WTC11 (cell line): ENCODE measurements around the gene MRPL39. TPM values are rescaled to one million over a fixed set of nuclear protein-coding genes. Genes with fewer than 3 reads are reported as not detected.

Source experiments
- ATAC-seq: fragments of 200-7000 bp; cut with Tn5 transposase; 2 replicates; pipeline ENCODE4 v1.10.0; 2021; ENCODE audit warnings: mild to moderate bottlenecking, moderate library complexity
- CTCF ChIA-PET: fragments of 300-600 bp; sonication (Branson Sonifier 250); formaldehyde crosslinking; loops from one replicate; lab custom pipeline; 2021; ENCODE audit warnings: antibody characterized with exemption; lab: Charles Lee
- POLR2A ChIA-PET: fragments of 350-600 bp; sonication (Branson Sonifier 250); formaldehyde crosslinking; loops from one replicate; lab custom pipeline; 2021; ENCODE audit warnings: antibody characterized with exemption; lab: Charles Lee
- DNase-seq: peaks from one replicate; pipeline ENCODE4 v3.0.0; 2021; ENCODE audit warnings: low spot score
- H3K27ac Mint-ChIP-seq: 2 replicates; pipeline ENCODE4 v1.8.0; 2021; ENCODE audit warnings: mixed read lengths
- H3K27me3 Mint-ChIP-seq: 2 replicates; pipeline ENCODE4 v1.8.0; 2021; ENCODE audit warnings: low read depth, mild to moderate bottlenecking, moderate library complexity, mixed read lengths
- H3K36me3 Mint-ChIP-seq: 2 replicates; pipeline ENCODE4 v1.8.0; 2021; ENCODE audit warnings: mixed read lengths
- H3K4me1 Mint-ChIP-seq: 2 replicates; pipeline ENCODE4 v1.8.0; 2022; ENCODE audit warnings: mixed read lengths
- H3K4me3 Mint-ChIP-seq: 2 replicates; pipeline ENCODE4 v1.8.0; 2021; ENCODE audit warnings: mild to moderate bottlenecking, moderate library complexity, mixed read lengths
- H3K9me3 Mint-ChIP-seq: 2 replicates; pipeline ENCODE4 v1.8.0; 2021; ENCODE audit warnings: mixed read lengths
- E2F4 ChIP-seq: sonication (generic); formaldehyde crosslinking; IDR thresholded peaks from 2 replicates; pipeline ENCODE4 v1.8.1; 2022; ENCODE audit warnings: low read depth, mild to moderate bottlenecking, moderate library complexity, missing genetic modification reagents, borderline replicate concordance
- ETV6 ChIP-seq: sonication (generic); formaldehyde crosslinking; IDR thresholded peaks from 2 replicates; pipeline ENCODE4 v1.8.1; 2022; ENCODE audit warnings: mild to moderate bottlenecking, missing genetic modification reagents
- FOXP1 ChIP-seq: sonication (generic); formaldehyde crosslinking; IDR thresholded peaks from 2 replicates; pipeline ENCODE4 v1.8.0; 2022; ENCODE audit warnings: missing genetic modification reagents, mild to moderate bottlenecking, moderate library complexity, borderline replicate concordance
- GRHL2 ChIP-seq: fragments of 250-450 bp; sonication (Bioruptor Pico); IDR thresholded peaks from 2 replicates; pipeline ENCODE4 v1.8.0; 2022; ENCODE audit warnings: mild to moderate bottlenecking, moderate library complexity; ENCODE audit not compliant: insufficient replicate concordance, severe bottlenecking
- GTF2I ChIP-seq: fragments of 250-450 bp; sonication (Bioruptor Pico); conservative IDR thresholded peaks from 2 replicates; pipeline ENCODE4 v1.4.0; 2021; ENCODE audit warnings: mild to moderate bottlenecking
- HMGXB4 ChIP-seq: sonication (generic); formaldehyde crosslinking; IDR thresholded peaks from 2 replicates; pipeline ENCODE4 v1.8.1; 2023; ENCODE audit warnings: mild to moderate bottlenecking, moderate library complexity, missing genetic modification reagents
- IRF1 ChIP-seq: sonication (generic); formaldehyde crosslinking; IDR thresholded peaks from 2 replicates; pipeline ENCODE4 v1.8.0; 2023; ENCODE audit warnings: missing genetic modification reagents
- MAX ChIP-seq: sonication (generic); formaldehyde crosslinking; IDR thresholded peaks from 2 replicates; pipeline ENCODE4 v1.8.0; 2022; ENCODE audit warnings: mild to moderate bottlenecking, missing genetic modification reagents
- RORB ChIP-seq: fragments of 250-450 bp; sonication (Bioruptor Pico); IDR thresholded peaks from 2 replicates; pipeline ENCODE4 v1.9.0; 2021; ENCODE audit warnings: mild to moderate bottlenecking
- SMAD4 ChIP-seq: sonication (generic); formaldehyde crosslinking; IDR thresholded peaks from 2 replicates; pipeline ENCODE4 v1.8.0; 2022; ENCODE audit warnings: mild to moderate bottlenecking, missing genetic modification reagents
- SOX15 ChIP-seq: fragments of 250-450 bp; sonication (Bioruptor Pico); IDR thresholded peaks from 2 replicates; pipeline ENCODE4 v1.9.0; 2021; ENCODE audit warnings: mild to moderate bottlenecking
- TCF7 ChIP-seq: sonication (generic); formaldehyde crosslinking; IDR thresholded peaks from 2 replicates; pipeline ENCODE4 v1.8.0; 2022; ENCODE audit warnings: mild to moderate bottlenecking, low read depth, missing genetic modification reagents, moderate library complexity
- TEAD1 ChIP-seq: sonication (generic); formaldehyde crosslinking; IDR thresholded peaks from 2 replicates; pipeline ENCODE4 v1.8.0; 2022; ENCODE audit warnings: mild to moderate bottlenecking, missing genetic modification reagents
- TP53 ChIP-seq: sonication (generic); formaldehyde crosslinking; IDR thresholded peaks from 2 replicates; pipeline ENCODE4 v1.8.1; 2023; ENCODE audit warnings: mild to moderate bottlenecking, missing genetic modification reagents
- USF1 ChIP-seq: sonication (generic); formaldehyde crosslinking; IDR thresholded peaks from 2 replicates; pipeline ENCODE4 v1.8.0; 2022; ENCODE audit warnings: mild to moderate bottlenecking, missing genetic modification reagents
- ZBTB43 ChIP-seq: sonication (generic); formaldehyde crosslinking; IDR thresholded peaks from 2 replicates; pipeline ENCODE4 v1.8.1; 2023; ENCODE audit warnings: mild to moderate bottlenecking, missing genetic modification reagents
- ZNF121 ChIP-seq: sonication (generic); formaldehyde crosslinking; IDR thresholded peaks from 2 replicates; pipeline ENCODE4 v1.8.0; 2023; ENCODE audit warnings: missing genetic modification reagents
- ZNF232 ChIP-seq: sonication (generic); formaldehyde crosslinking; IDR thresholded peaks from 2 replicates; pipeline ENCODE4 v1.8.0; 2022; ENCODE audit warnings: mild to moderate bottlenecking, missing genetic modification reagents
- ZNF317 ChIP-seq: sonication (generic); formaldehyde crosslinking; IDR thresholded peaks from 2 replicates; pipeline ENCODE4 v1.8.1; 2023; ENCODE audit warnings: low read depth, mild to moderate bottlenecking, moderate library complexity, missing genetic modification reagents, borderline replicate concordance
- ZNF396 ChIP-seq: fragments of 250-450 bp; sonication (Bioruptor Pico); IDR thresholded peaks from 2 replicates; pipeline ENCODE4 v1.8.0; 2021; ENCODE audit warnings: mild to moderate bottlenecking, moderate library complexity, borderline replicate concordance
- ZNF416 ChIP-seq: fragments of 250-450 bp; sonication (Bioruptor Pico); IDR thresholded peaks from 2 replicates; pipeline ENCODE4 v1.9.0; 2021; ENCODE audit warnings: mild to moderate bottlenecking, inconsistent platforms
- total RNA-seq: library from RNA; stranded (reverse); gene quantifications from 3 replicates; pipeline ENCODE4 v1.2.3, GENCODE V29; 2021

MRPL39 gene
- total RNA-seq, 1 experiment from 2014 or later, result 34.7 TPM

- ChIA-PET POLR2A (no interaction called here), CTCF (no interaction called here)
- no peak overlapping the region for H3K27ac Mint-ChIP-seq
- H3K4me1 Mint-ChIP-seq, result no peaks in the 10 kb centered on the region
- ATAC-seq (no peak), DNase-seq (no peak)
- peaks cover 5% of the 10 kb centered on the region for H3K9me3 Mint-ChIP-seq
- H3K36me3 Mint-ChIP-seq, result peaks cover 11% of the 10 kb centered on the region
- H3K4me3 Mint-ChIP-seq, result no peak overlapping the region
- no peaks in the 10 kb centered on the region for H3K27me3 Mint-ChIP-seq
- TF ChIP-seq MAX (CRISPR knock-in tag) (no peak), ZNF317 (CRISPR knock-in tag) (no peak), GTF2I (no peak), FOXP1 (CRISPR knock-in tag) (no peak), ZNF396 (no peak), E2F4 (CRISPR knock-in tag) (no peak), IRF1 (CRISPR knock-in tag) (no peak), TEAD1 (CRISPR knock-in tag) (no peak), USF1 (CRISPR knock-in tag) (no peak)
These were observed 24.4 kb downstream of the MRPL39 start for GRCh38 chr21:25582888-25583287.

- POLR2A ChIA-PET, result no interaction called here
- TF ChIP-seq FOXP1 (CRISPR knock-in tag) (no peak), TP53 (CRISPR knock-in tag) (no peak), HMGXB4 (CRISPR knock-in tag) (no peak), MAX (CRISPR knock-in tag) (no peak), GRHL2 (CRISPR knock-in tag) (no peak), ETV6 (CRISPR knock-in tag) (no peak), ZNF121 (CRISPR knock-in tag) (no peak), RORB (CRISPR knock-in tag) (no peak), SMAD4 (no peak), TCF7 (no peak), TEAD1 (CRISPR knock-in tag) (no peak), ZNF232 (CRISPR knock-in tag) (no peak), SOX15 (CRISPR knock-in tag) (no peak), ZNF416 (CRISPR knock-in tag) (no peak), ZBTB43 (CRISPR knock-in tag) (no peak)
- H3K4me3 Mint-ChIP-seq, result no peak overlapping the region
- ATAC-seq, result no peak
- H3K27ac Mint-ChIP-seq, result no peak overlapping the region
- no peaks in the 10 kb centered on the region for H3K27me3 Mint-ChIP-seq
- H3K9me3 Mint-ChIP-seq, result peaks cover 5% of the 10 kb centered on the region
- DNase-seq, result no peak
- H3K4me1 Mint-ChIP-seq, result no peaks in the 10 kb centered on the region
- CTCF ChIA-PET, result no interaction called here
- peaks cover 11% of the 10 kb centered on the region for H3K36me3 Mint-ChIP-seq
These were observed 25.0 kb downstream of the MRPL39 start for GRCh38 chr21:25582164-25582790.
